Kidney (tissue), 14 donors: ENCODE results near the gene PHF21A. TPM values are rescaled to one million over a fixed set of nuclear protein-coding genes. Genes with fewer than 3 reads are reported as not detected.
"Not testable (repeated sequence)": the region's sequence is repeated elsewhere in the genome, so short reads cannot be mapped to it uniquely, and the experiment has no call there.

ENCODE experiments used
- DNase-seq, 5 donors: peaks; one replicate each; pipeline ENCODE4 v3.0.0-alpha.2; 2013 to 2020
- FAIRE-seq: peaks from 2 replicates; lab custom pipeline; 2012; peaks lifted over from hg19 to GRCh38; lab: Jason Lieb, UNC
- H3K27ac ChIP-seq, 2 donors: one replicate each; pipeline ENCODE4 v1.7.0; 2013; ENCODE audit warnings: low read depth in 2 of 2, low read length in 2 of 2, inconsistent platforms in 1 of 2
- H3K27me3 ChIP-seq: one replicate; pipeline ENCODE4 v1.7.1; 2013; ENCODE audit warnings: low read length, inconsistent platforms; ENCODE audit not compliant: control insufficient read depth, insufficient read depth
- H3K36me3 ChIP-seq, 3 donors: one replicate each; pipeline versions ENCODE4 v1.7.0 to v1.7.1; 2013; ENCODE audit warnings: low read length in 3 of 3, control low read depth in 1 of 3, inconsistent platforms in 1 of 3; ENCODE audit not compliant: insufficient read depth in 3 of 3, control insufficient read depth in 2 of 3
- H3K4me1 ChIP-seq, 3 donors: one replicate each; pipeline versions ENCODE4 v1.7.0 to v1.7.1; 2013; ENCODE audit warnings: low read length in 3 of 3, inconsistent platforms in 1 of 3, low read depth in 1 of 3; ENCODE audit not compliant: control insufficient read depth in 2 of 3, insufficient read depth in 2 of 3
- H3K4me3 ChIP-seq, 3 donors: one replicate each; pipeline versions ENCODE4 v1.7.0 to v1.8.1; 2013; ENCODE audit warnings: low read length in 3 of 3, control low read depth in 1 of 3, inconsistent platforms in 1 of 3
- H3K9ac ChIP-seq, 3 donors: one replicate each; pipeline versions ENCODE4 v1.7.0 to v1.7.1; 2013; ENCODE audit warnings: low read length in 3 of 3, control low read depth in 1 of 3, inconsistent platforms in 1 of 3
- H3K9me3 ChIP-seq, 3 donors: one replicate each; pipeline versions ENCODE4 v1.7.0 to v1.7.1; 2013; ENCODE audit warnings: low read length in 3 of 3, control low read depth in 1 of 3, inconsistent platforms in 1 of 3; ENCODE audit not compliant: control insufficient read depth in 2 of 3, insufficient read depth in 1 of 3
- CTCF ChIP-seq: IDR thresholded peaks from 3 replicates; pipeline ENCODE4 v1.5.1; 2012; ENCODE audit warnings: mild to moderate bottlenecking, moderate library complexity, borderline replicate concordance; ENCODE audit not compliant: insufficient read depth; ENCODE audit errors: extremely low read depth
- intact Hi-C: fragments of 100-400 bp; cut with DNase I; formaldehyde crosslinking; loops from one replicate; pipeline ENCODE4 v1.11.1; 2022
- polyA plus RNA-seq: library from polyadenylated mRNA; stranded (reverse); fragments of 350-450 nt; fragmentation: Illumina TruSeq; extraction: RNeasy Lipid Tissue Mini Kit (QIAGEN cat#74804); gene quantifications from one replicate; pipeline ENCODE4 v1.2.3, GENCODE V29; 2014; ENCODE audit warnings: low read depth, low replicate concordance; ENCODE audit not compliant: insufficient read depth
- total RNA-seq: library from RNA; stranded (reverse); fragmentation: NEBNext Ultra II Directional; extraction: Animal tissue kit (Norgen Biotek cat#: 25700); gene quantifications from one replicate; pipeline ENCODE4 v1.2.1, GENCODE V29; 2021
- donor health status: control.
- donor health status: control.
- donor health status: control.
- donor health status: control.
- donor health status: control.
- donor health status: DM: yes; HTN: yes; CAD: no.
- donor health status: Normal renal cell carcinoma (clear cell type).

PHF21A gene
- total and polyA plus RNA-seq, 2 donors from 2014 or later: 9.6 to 48.2 TPM

GRCh38 chr11:46018651-46019050, 102.6 kb downstream of the PHF21A start:
- H3K4me1 ChIP-seq: no peaks in the 10 kb centered on the region
- H3K9ac ChIP-seq: no peak overlapping the region
- intact Hi-C loops: no loop called here
- no peak overlapping the region for H3K27ac ChIP-seq
- DNase-seq (no peak), FAIRE-seq (no peak)
- no peaks in the 10 kb centered on the region for H3K9me3 ChIP-seq
- H3K4me3 ChIP-seq: no peak overlapping the region
- H3K36me3 ChIP-seq: no peaks in the 10 kb centered on the region
- no peaks in the 10 kb centered on the region for H3K27me3 ChIP-seq
- TF ChIP-seq CTCF: no peak

- TF ChIP-seq CTCF: no peak
- intact Hi-C loops: no loop called here
- Histone ChIP-seq H3K27me3 (no peaks in the 10 kb centered on the region), H3K4me1 (no peaks in the 10 kb centered on the region), H3K9me3 (no peaks in the 10 kb centered on the region), H3K4me3 (no peak overlapping the region), H3K27ac (no peak overlapping the region), H3K9ac (no peak overlapping the region), H3K36me3 (no peaks in the 10 kb centered on the region)
- DNase-seq (no peak), FAIRE-seq (no peak)
Measured at GRCh38 chr11:46017341-46017740, 103.9 kb downstream of the PHF21A start.

- Histone ChIP-seq H3K27me3 (no peaks in the 10 kb centered on the region), H3K36me3 (no peaks in the 10 kb centered on the region), H3K9me3 (no peaks in the 10 kb centered on the region), H3K4me1 (no peaks in the 10 kb centered on the region), H3K4me3 (no peak overlapping the region), H3K27ac (no peak overlapping the region), H3K9ac (no peak overlapping the region)
- DNase-seq: no peak
- intact Hi-C loops: no loop called here
- no peak for TF ChIP-seq CTCF
- FAIRE-seq: no peak
Measured at GRCh38 chr11:46015941-46016340, 105.3 kb downstream of the PHF21A start.

GRCh38 chr11:46014168-46014567, 107.1 kb downstream of the PHF21A start:
- DNase-seq, H3K4me3 ChIP-seq, H3K27me3 ChIP-seq, intact Hi-C loops, H3K9me3 ChIP-seq, H3K36me3 ChIP-seq, H3K4me1 ChIP-seq, FAIRE-seq, H3K9ac ChIP-seq, H3K27ac ChIP-seq: not testable (repeated sequence)
